K562 (cell line): ENCODE results near the gene AFF1. TPM values are rescaled to one million over a fixed set of nuclear protein-coding genes. Genes with fewer than 3 reads are reported as not detected.
A peak's percentile ranks its signal among the peaks of the same experiment; 100 is the strongest.

Experiments used
- NCOA4 ChIP-seq: fragments of 450-650 bp; IDR thresholded peaks from 2 replicates; pipeline ENCODE4 v1.6.1; 2018; ENCODE audit warnings: mild to moderate bottlenecking; ENCODE audit not compliant: partially characterized antibody
- POLR3A ChIP-seq: IDR thresholded peaks from 2 replicates; pipeline ENCODE4 v1.6.1; 2011; ENCODE audit warnings: borderline replicate concordance, mild to moderate bottlenecking, moderate library complexity; ENCODE audit not compliant: insufficient read length, insufficient read depth; ENCODE audit errors: extremely low read depth
- SNRNP70 ChIP-seq: fragments of 200-400 bp; formaldehyde crosslinking; optimal IDR thresholded peaks from 2 replicates; pipeline ENCODE3; 2017; ENCODE audit warnings: low read depth, low read length
- ZKSCAN1 ChIP-seq: fragments of 150-350 bp; IDR thresholded peaks from 2 replicates; pipeline ENCODE4 v1.6.1; 2016; ENCODE audit warnings: low read depth, low read length
- ZNF212 ChIP-seq: fragments of 450-650 bp; formaldehyde crosslinking; IDR thresholded peaks from 2 replicates; pipeline ENCODE4 v1.4.0; 2020; ENCODE audit warnings: mild to moderate bottlenecking
- polyA plus RNA-seq, 8 experiments: library from polyadenylated mRNA; depleted of rRNA in 4 of 8; stranded (reverse) in 5 of 8; unstranded in 3 of 8; fragments of >200 nt; fragmentation: Nextera tagmentation in 2 of 8; fragmentation: Illumina TruSeq in 1 of 8; extraction: Ambion mirVana in 2 of 8; extraction: Trizol in 1 of 8; gene quantifications; 2 replicates each; pipeline versions ENCODE4 v1.2.1 to v1.2.3, GENCODE V29; 2011 to 2014; ENCODE audit warnings: inconsistent platforms in 1 of 8, missing spikeins in 1 of 8
- total RNA-seq, 7 experiments: library from RNA; depleted of rRNA in 6 of 7; stranded (reverse); fragments of >200 nt in 6 of 7; fragmentation: Illumina TruSeq in 2 of 7; extraction: Trizol in 2 of 7; gene quantifications; 2 replicates each; pipeline versions ENCODE4 v1.2.1 to v1.2.3, GENCODE V29; 2011 to 2021; ENCODE audit warnings: low replicate concordance in 1 of 7
- TF ChIP-seq, protein P1 (sequence below), 2 experiments: IDR thresholded peaks; 2 replicates each; pipeline ENCODE4 v1.6.1; 2011; ENCODE audit warnings: borderline replicate concordance in 1 of 2, control low read depth in 1 of 2, low read depth in 1 of 2, low read length in 1 of 2, mild to moderate bottlenecking in 1 of 2, mixed read lengths in 1 of 2, moderate library complexity in 1 of 2; ENCODE audit not compliant: insufficient read depth in 1 of 2, insufficient read length in 1 of 2, poor library complexity in 1 of 2, severe bottlenecking in 1 of 2; ENCODE audit errors: extremely low read depth in 1 of 2
- TF ChIP-seq, protein P2 (sequence below): fragments of 250-450 bp; sonication (Bioruptor Pico); IDR thresholded peaks from 2 replicates; pipeline ENCODE4 v1.5.0; 2020; ENCODE audit warnings: mild to moderate bottlenecking
- TF ChIP-seq, protein P3 (sequence below), 2 experiments: fragments of 450-650 bp in 1 of 2; sonication (generic) in 1 of 2; formaldehyde crosslinking in 1 of 2; IDR thresholded peaks; 2 replicates each; pipeline versions ENCODE4 v1.7.1 to v1.9.0; 2016 to 2022; ENCODE audit warnings: inconsistent platforms in 1 of 2, mild to moderate bottlenecking in 1 of 2, missing genetic modification reagents in 1 of 2
- TF ChIP-seq, protein P4 (sequence below): fragments of 450-650 bp; IDR thresholded peaks from 2 replicates; pipeline ENCODE4 v1.6.1; 2016
- TF ChIP-seq, protein P5 (sequence below), 2 experiments: fragments of 450-650 bp; conservative IDR thresholded peaks; 2 replicates each; pipeline ENCODE4 v1.6.1; 2017; ENCODE audit warnings: mild to moderate bottlenecking in 2 of 2, moderate library complexity in 2 of 2

The AFF1 gene
- total and polyA plus RNA-seq, 9 of the 15 experiments (the other 6 are each of a cell fraction or from before 2014, with no cell fraction given): 4.1 to 47.5 (median 17.2) TPM

DNA sequence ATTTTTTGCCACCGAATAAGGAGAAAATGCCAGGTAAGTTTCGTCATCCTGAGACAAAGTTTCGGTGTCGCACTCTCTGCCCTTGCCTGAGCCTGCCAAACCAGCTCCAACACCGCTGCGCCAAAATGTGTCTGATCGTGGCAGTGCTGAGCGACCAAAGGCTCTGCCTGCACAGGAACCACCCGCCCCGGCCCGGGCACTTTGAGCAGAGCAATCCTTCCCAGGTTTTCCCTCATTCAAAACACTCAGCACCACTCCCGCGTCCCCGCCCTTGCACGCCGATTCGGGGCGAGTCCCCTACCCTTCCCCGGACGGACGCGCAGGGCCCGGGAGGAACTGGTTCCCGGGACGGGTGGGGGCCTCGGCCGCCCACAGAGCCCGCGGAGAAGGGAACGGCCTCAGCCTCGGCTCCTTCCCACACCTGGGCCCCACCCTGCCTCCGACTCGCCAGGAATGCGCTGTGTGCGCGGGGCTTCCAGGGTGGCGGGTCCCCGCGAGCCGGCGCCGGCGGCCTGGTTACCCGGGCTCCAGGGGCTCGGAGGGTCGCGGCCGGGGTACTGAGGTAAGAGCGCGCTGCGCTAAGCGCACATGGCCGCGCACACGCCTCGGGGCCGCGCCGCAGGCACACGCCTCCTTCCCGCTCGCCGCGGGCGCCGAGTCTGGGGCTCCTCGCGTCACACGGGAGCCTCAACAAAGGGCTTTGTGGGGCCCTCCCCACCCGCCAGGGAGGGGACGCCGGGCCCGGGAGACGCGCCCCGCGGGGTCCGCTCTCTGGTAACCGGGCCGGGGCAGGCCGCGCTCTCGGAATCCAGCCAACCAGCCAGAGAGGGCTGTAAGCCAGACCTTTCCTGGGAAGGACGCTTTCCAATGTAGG is 42.8 kb upstream of the AFF1 start, which contains the start of gene C4orf36 (continued):
- no peak for TF ChIP-seq SNRNP70
- TF ChIP-seq, protein P1, sequence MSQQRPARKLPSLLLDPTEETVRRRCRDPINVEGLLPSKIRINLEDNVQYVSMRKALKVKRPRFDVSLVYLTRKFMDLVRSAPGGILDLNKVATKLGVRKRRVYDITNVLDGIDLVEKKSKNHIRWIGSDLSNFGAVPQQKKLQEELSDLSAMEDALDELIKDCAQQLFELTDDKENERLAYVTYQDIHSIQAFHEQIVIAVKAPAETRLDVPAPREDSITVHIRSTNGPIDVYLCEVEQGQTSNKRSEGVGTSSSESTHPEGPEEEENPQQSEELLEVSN (IDR thresholded peaks at IDR 0.05; ENCODE audit: borderline replicate concordance in 1 of 2, extremely low read depth in 1 of 2, insufficient read depth in 1 of 2, insufficient read length in 1 of 2, low read depth in 1 of 2, low read length in 1 of 2, poor library complexity in 1 of 2, severe bottlenecking in 1 of 2): peak; percentile 78 to 97
- TF ChIP-seq, protein P2, sequence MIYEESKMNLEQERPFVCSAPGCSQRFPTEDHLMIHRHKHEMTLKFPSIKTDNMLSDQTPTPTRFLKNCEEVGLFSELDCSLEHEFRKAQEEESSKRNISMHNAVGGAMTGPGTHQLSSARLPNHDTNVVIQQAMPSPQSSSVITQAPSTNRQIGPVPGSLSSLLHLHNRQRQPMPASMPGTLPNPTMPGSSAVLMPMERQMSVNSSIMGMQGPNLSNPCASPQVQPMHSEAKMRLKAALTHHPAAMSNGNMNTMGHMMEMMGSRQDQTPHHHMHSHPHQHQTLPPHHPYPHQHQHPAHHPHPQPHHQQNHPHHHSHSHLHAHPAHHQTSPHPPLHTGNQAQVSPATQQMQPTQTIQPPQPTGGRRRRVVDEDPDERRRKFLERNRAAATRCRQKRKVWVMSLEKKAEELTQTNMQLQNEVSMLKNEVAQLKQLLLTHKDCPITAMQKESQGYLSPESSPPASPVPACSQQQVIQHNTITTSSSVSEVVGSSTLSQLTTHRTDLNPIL (CRISPR knock-in tag): no peak
- TF ChIP-seq, protein P3, sequence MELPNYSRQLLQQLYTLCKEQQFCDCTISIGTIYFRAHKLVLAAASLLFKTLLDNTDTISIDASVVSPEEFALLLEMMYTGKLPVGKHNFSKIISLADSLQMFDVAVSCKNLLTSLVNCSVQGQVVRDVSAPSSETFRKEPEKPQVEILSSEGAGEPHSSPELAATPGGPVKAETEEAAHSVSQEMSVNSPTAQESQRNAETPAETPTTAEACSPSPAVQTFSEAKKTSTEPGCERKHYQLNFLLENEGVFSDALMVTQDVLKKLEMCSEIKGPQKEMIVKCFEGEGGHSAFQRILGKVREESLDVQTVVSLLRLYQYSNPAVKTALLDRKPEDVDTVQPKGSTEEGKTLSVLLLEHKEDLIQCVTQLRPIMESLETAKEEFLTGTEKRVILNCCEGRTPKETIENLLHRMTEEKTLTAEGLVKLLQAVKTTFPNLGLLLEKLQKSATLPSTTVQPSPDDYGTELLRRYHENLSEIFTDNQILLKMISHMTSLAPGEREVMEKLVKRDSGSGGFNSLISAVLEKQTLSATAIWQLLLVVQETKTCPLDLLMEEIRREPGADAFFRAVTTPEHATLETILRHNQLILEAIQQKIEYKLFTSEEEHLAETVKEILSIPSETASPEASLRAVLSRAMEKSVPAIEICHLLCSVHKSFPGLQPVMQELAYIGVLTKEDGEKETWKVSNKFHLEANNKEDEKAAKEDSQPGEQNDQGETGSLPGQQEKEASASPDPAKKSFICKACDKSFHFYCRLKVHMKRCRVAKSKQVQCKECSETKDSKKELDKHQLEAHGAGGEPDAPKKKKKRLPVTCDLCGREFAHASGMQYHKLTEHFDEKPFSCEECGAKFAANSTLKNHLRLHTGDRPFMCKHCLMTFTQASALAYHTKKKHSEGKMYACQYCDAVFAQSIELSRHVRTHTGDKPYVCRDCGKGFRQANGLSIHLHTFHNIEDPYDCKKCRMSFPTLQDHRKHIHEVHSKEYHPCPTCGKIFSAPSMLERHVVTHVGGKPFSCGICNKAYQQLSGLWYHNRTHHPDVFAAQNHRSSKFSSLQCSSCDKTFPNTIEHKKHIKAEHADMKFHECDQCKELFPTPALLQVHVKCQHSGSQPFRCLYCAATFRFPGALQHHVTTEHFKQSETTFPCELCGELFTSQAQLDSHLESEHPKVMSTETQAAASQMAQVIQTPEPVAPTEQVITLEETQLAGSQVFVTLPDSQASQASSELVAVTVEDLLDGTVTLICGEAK (IDR thresholded peaks at IDR 0.05): no peak
- TF ChIP-seq, protein P3 (CRISPR knock-in tag; IDR thresholded peaks at IDR 0.05): no peak
- no peak for TF ChIP-seq POLR3A
- TF ChIP-seq, protein P4, sequence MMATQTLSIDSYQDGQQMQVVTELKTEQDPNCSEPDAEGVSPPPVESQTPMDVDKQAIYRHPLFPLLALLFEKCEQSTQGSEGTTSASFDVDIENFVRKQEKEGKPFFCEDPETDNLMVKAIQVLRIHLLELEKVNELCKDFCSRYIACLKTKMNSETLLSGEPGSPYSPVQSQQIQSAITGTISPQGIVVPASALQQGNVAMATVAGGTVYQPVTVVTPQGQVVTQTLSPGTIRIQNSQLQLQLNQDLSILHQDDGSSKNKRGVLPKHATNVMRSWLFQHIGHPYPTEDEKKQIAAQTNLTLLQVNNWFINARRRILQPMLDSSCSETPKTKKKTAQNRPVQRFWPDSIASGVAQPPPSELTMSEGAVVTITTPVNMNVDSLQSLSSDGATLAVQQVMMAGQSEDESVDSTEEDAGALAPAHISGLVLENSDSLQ: no peak
- TF ChIP-seq, protein P5, sequence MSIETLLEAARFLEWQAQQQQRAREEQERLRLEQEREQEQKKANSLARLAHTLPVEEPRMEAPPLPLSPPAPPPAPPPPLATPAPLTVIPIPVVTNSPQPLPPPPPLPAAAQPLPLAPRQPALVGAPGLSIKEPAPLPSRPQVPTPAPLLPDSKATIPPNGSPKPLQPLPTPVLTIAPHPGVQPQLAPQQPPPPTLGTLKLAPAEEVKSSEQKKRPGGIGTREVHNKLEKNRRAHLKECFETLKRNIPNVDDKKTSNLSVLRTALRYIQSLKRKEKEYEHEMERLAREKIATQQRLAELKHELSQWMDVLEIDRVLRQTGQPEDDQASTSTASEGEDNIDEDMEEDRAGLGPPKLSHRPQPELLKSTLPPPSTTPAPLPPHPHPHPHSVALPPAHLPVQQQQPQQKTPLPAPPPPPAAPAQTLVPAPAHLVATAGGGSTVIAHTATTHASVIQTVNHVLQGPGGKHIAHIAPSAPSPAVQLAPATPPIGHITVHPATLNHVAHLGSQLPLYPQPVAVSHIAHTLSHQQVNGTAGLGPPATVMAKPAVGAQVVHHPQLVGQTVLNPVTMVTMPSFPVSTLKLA (conservative IDR thresholded peaks at IDR 0.05): peak; percentile 28 to 66; a peak in 2 of 4 replicates
- TF ChIP-seq ZKSCAN1: no peak
- TF ChIP-seq ZNF212: no peak
- TF ChIP-seq NCOA4: no peak
